ENCODE measurements around the gene GJB1.

GRCh38 chrX:71199252-71200008 is 23.6 kb upstream of the GJB1 start:
- TF ChIP-seq, protein P1, sequence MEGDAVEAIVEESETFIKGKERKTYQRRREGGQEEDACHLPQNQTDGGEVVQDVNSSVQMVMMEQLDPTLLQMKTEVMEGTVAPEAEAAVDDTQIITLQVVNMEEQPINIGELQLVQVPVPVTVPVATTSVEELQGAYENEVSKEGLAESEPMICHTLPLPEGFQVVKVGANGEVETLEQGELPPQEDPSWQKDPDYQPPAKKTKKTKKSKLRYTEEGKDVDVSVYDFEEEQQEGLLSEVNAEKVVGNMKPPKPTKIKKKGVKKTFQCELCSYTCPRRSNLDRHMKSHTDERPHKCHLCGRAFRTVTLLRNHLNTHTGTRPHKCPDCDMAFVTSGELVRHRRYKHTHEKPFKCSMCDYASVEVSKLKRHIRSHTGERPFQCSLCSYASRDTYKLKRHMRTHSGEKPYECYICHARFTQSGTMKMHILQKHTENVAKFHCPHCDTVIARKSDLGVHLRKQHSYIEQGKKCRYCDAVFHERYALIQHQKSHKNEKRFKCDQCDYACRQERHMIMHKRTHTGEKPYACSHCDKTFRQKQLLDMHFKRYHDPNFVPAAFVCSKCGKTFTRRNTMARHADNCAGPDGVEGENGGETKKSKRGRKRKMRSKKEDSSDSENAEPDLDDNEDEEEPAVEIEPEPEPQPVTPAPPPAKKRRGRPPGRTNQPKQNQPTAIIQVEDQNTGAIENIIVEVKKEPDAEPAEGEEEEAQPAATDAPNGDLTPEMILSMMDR (conservative IDR thresholded peaks at IDR 0.05), result no peak
- TF ChIP-seq ZFX (IDR thresholded peaks at IDR 0.05), result no peak

Measured in C4-2B (cell line).